Measurements from ENCODE around the gene SEMA5A.
A peak's percentile ranks its signal among the peaks of the same experiment; 100 is the strongest.

Gene SEMA5A

GRCh38 chr5:9415091-9415490, 130.8 kb downstream of the SEMA5A start:
- TF ChIP-seq GATA2 (IDR thresholded peaks at IDR 0.05; ENCODE audit: low read depth, low read length) (no peak), GATA3 (IDR thresholded peaks at IDR 0.05; ENCODE audit: low read depth, low read length) (no peak)

DNA sequence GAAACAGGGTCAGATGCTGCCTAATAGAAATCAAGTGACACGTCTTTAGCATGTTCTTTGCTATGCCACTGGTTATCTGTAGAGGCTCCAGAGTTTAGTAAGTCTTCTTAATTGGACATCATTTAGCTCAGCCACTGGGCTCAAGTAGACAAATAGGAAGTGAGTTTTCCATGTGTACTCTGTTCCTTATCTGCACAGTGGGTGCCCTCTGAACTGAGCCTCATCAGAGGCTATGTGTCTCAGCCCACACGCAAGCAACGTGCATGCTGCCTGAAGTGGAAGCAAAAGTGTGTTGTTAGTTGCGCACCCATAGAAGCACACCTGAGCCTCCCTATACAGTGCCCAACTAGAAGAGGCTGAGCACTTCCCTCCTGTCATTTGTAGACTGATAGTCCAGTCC, 134.7 kb downstream of the SEMA5A start:
- TF ChIP-seq GATA3 (IDR thresholded peaks at IDR 0.05; ENCODE audit: low read depth, low read length) (no peak), GATA2 (IDR thresholded peaks at IDR 0.05; ENCODE audit: low read depth, low read length) (no peak)

DNA sequence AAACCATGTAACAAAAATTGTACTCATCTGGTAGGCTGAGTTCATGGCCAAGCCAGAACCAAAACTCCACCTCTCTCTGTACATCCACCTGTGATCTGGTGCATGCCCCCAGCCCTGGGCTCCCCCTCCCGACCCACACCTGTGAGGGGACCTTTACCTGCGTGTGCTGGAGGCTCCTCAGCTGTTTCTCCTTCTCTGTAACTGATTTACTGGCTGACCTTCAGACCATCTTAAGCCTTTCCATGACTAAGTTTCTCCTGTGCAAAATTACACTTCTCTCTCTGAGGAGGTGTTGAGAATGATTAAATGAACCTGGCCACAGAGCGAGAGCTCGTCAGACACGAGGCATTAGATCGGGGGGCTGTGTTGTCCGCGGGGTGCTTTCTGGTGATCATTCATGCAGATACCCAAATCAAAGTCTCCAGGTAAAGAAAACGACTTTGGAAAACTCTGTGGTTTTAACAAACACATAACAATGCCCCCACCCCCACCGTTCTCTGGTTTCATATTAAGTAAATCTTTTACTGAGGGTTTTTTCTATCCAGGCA, 136.4 kb downstream of the SEMA5A start:
- TF ChIP-seq GATA2 (IDR thresholded peaks at IDR 0.05; ENCODE audit: low read depth, low read length): no peak
- no peak for TF ChIP-seq GATA3 (IDR thresholded peaks at IDR 0.05; ENCODE audit: low read depth, low read length)

DNA sequence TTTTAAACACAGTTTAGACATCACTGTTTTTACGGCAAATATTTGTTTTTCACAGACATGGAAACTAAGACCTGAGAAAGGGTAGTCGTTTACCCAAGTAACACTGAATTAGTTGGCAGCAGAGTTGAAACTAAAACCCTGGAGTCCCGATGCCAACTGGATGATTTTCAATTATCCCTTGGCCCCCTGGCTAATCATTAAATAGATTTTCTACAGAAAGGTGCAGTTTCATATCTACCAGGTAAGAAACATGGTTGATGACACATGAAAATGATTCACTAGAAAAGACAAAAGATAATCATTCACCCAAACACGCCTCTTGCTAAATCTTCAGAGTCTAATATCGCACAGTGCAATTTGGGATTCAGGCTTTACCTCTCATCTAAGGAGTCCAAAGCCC, 136.9 kb downstream of the SEMA5A start:
- no peak for TF ChIP-seq GATA2 (IDR thresholded peaks at IDR 0.05; ENCODE audit: low read depth, low read length)

- no peak for TF ChIP-seq GATA2 (IDR thresholded peaks at IDR 0.05; ENCODE audit: low read depth, low read length)
- no peak for TF ChIP-seq GATA3 (IDR thresholded peaks at IDR 0.05; ENCODE audit: low read depth, low read length)
Observed at GRCh38 chr5:9405196-9405754, 140.6 kb downstream of the SEMA5A start.

DNA sequence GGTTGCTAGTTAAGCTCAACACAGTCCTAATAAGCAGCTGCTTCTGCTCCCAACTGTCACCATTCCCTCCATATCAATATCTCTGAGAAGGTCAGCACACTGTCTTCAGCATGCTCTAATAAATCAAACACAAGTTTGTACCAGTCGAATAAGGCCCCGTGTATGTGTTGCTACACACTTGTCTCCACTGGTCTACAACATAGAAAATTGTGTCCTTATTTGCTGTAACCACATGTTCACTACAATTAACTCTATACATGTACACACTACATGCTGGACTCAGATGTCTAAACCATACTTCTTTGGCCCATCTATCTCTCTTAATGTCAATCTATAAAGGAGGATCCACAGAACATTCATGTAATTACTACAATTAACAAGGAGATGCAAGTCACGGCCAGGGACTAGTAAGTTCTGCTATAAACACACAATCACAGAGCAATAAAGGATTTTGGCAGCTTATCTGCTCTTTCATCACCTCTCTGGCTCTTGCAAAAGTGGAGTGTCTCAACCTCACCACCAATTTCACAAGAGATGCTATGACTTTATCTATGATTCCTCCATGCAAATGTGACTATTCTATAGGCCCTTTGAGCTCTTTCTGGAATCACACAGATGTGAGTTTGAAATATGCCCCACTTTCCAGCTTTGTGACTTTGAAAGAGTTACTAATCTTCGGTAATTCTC, 143.9 kb downstream of the SEMA5A start:
- TF ChIP-seq GATA3 (IDR thresholded peaks at IDR 0.05; ENCODE audit: low read depth, low read length) (no peak), GATA2 (IDR thresholded peaks at IDR 0.05; ENCODE audit: low read depth, low read length) (no peak)

DNA sequence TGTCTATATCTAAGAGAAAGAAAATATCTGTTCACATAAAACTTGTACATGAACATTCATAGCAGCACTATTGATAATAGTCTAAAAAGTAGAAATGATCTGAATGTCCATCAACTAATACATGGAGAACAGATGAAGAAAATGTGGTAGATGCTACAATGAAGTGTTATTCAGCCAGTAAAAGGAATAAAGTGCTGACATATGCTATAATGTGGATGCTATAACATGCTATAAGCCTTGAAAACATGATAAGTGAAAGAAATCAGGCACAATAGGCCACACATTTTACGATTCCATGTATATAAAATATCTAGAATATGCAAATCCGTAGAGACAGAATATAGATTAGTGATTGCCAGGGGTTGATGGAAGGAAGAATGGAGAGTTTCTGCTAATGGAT, 146.8 kb downstream of the SEMA5A start:
- TF ChIP-seq GATA3 (IDR thresholded peaks at IDR 0.05; ENCODE audit: low read depth, low read length) (no peak), GATA2 (IDR thresholded peaks at IDR 0.05; ENCODE audit: low read depth, low read length) (no peak)

- TF ChIP-seq GATA3 (IDR thresholded peaks at IDR 0.05; ENCODE audit: low read depth, low read length) (no peak), GATA2 (IDR thresholded peaks at IDR 0.05; ENCODE audit: low read depth, low read length) (no peak)
Observed at GRCh38 chr5:9398227-9398626, 147.6 kb downstream of the SEMA5A start.

DNA sequence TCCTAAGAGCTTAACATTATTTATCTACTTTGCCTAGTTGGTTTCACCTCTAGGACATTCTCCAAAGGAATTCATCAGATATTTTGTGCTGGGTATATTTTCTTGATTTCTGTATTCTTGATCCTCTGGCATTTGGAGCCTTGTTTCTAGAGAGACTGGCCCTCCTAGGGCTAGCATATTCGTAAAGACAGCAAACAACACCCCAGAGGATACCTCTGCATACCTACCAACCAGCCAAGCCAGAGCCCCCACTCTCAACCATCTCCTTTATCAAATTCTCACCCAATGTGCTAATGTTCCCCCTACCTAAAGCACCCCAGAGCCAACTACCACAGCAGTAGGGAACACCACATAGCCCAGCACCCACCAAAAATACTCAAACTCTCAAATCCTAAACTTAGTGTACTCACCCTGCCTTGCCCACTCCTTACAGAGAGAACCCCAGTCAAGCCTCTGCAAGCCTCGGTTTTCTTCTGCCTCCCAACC, 149.5 kb downstream of the SEMA5A start:
- TF ChIP-seq GATA3 (IDR thresholded peaks at IDR 0.05; ENCODE audit: low read depth, low read length): no peak
- no peak for TF ChIP-seq GATA2 (IDR thresholded peaks at IDR 0.05; ENCODE audit: low read depth, low read length)

DNA sequence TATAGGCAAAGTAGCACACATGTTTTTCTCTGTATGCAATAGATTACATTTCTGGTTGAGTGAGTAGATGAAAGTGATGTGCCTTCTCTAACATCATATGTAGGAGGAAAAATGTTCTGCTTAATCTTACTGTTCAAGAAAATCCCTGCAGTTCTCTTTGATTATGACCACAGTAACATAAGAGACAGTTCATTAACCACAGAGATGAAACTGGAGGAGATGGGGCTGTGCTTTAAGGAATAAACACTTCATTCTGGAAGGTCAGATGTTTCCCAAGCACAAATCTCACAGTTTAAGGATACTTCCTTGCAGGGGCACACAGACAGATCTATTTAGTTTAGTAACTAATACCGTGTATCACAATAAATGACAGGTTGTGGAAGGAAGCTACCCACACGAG, 150.2 kb downstream of the SEMA5A start:
- TF ChIP-seq GATA3 (IDR thresholded peaks at IDR 0.05; ENCODE audit: low read depth, low read length) (no peak), GATA2 (IDR thresholded peaks at IDR 0.05; ENCODE audit: low read depth, low read length) (no peak)

GRCh38 chr5:9394221-9394620, 151.7 kb downstream of the SEMA5A start:
- no peak for TF ChIP-seq GATA3 (IDR thresholded peaks at IDR 0.05; ENCODE audit: low read depth, low read length)
- no peak for TF ChIP-seq GATA2 (IDR thresholded peaks at IDR 0.05; ENCODE audit: low read depth, low read length)

DNA sequence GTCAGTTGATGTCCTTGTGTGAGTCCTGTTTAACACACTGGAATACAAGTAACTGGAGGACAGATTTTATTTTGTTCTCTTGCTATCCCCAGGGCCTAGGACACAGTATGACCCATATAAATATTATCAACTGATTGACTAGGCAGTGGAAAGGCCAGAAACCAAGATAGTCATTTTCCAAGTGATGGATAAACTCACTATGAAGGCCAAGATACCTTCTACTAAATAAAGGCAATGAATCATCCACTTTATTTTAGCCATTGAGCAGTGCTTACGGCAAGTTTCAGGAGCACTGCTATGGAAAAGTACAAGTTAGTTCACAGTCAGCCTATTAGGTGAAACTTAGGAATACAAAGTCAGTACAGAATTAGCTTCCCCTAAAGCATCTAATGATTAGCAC, 153.2 kb downstream of the SEMA5A start:
- TF ChIP-seq GATA2 (IDR thresholded peaks at IDR 0.05; ENCODE audit: low read depth, low read length) (no peak), GATA3 (IDR thresholded peaks at IDR 0.05; ENCODE audit: low read depth, low read length) (no peak)

- no peak for TF ChIP-seq GATA3 (IDR thresholded peaks at IDR 0.05; ENCODE audit: low read depth, low read length)
- TF ChIP-seq GATA2 (IDR thresholded peaks at IDR 0.05; ENCODE audit: low read depth, low read length): no peak
Observed at GRCh38 chr5:9391080-9391479, 154.8 kb downstream of the SEMA5A start.

- TF ChIP-seq GATA2 (IDR thresholded peaks at IDR 0.05; ENCODE audit: low read depth, low read length) (peak; percentile 58; the same call in 1 of the 2 replicates), GATA3 (IDR thresholded peaks at IDR 0.05; ENCODE audit: low read depth, low read length) (peak; percentile 42; the same call in 1 of the 2 replicates)
Observed at GRCh38 chr5:9390113-9390512, 155.8 kb downstream of the SEMA5A start.

Measured in SH-SY5Y (cell line).